T-helper 17 cell (primary cell): ENCODE results near the gene FOXO3. TPM values are rescaled to one million over a fixed set of nuclear protein-coding genes. Genes with fewer than 3 reads are reported as not detected.
"Not testable (repeated sequence)": the region's sequence is repeated elsewhere in the genome, so short reads cannot be mapped to it uniquely, and the experiment has no call there.

Experiments
- ATAC-seq: fragments of 150-1000 bp; cut with Tn5 transposase; 2 replicates; pipeline ENCODE4 v1.10.0; 2021; ENCODE audit warnings: mild to moderate bottlenecking, moderate library complexity
- DNase-seq, 3 donors: peaks; one replicate each; pipeline versions ENCODE4 v3.0.0 to v3.0.0-alpha.2; 2020 to 2021
- H3K9me3 ChIP-seq: one replicate; pipeline ENCODE4 v1.7.0; 2013; ENCODE audit warnings: low read length, mild to moderate bottlenecking; ENCODE audit not compliant: control insufficient read depth, poor library complexity, severe bottlenecking
- H3K27ac Mint-ChIP-seq: one replicate; pipeline ENCODE4 v1.8.0; 2022; ENCODE audit warnings: mild to moderate bottlenecking, moderate library complexity, mixed read lengths
- H3K27me3 Mint-ChIP-seq: one replicate; pipeline ENCODE4 v1.8.0; 2022; ENCODE audit warnings: mixed read lengths
- H3K36me3 Mint-ChIP-seq: one replicate; pipeline ENCODE4 v1.8.0; 2022; ENCODE audit warnings: low read depth, mixed read lengths
- H3K4me1 Mint-ChIP-seq: one replicate; pipeline ENCODE4 v1.8.0; 2022; ENCODE audit warnings: mild to moderate bottlenecking, mixed read lengths
- H3K4me3 Mint-ChIP-seq: one replicate; pipeline ENCODE4 v1.8.0; 2022; ENCODE audit warnings: mild to moderate bottlenecking, moderate library complexity, mixed read lengths
- total RNA-seq, 4 donors: library from RNA in 2 of 4; stranded (reverse) in 2 of 4; gene quantifications; one replicate each; pipeline ENCODE4 v1.2.3 and lab custom pipeline; 2022 to 2026

Gene FOXO3
- total RNA-seq, 2 donors from 2014 or later = 22.6 to 34.1 TPM

DNA sequence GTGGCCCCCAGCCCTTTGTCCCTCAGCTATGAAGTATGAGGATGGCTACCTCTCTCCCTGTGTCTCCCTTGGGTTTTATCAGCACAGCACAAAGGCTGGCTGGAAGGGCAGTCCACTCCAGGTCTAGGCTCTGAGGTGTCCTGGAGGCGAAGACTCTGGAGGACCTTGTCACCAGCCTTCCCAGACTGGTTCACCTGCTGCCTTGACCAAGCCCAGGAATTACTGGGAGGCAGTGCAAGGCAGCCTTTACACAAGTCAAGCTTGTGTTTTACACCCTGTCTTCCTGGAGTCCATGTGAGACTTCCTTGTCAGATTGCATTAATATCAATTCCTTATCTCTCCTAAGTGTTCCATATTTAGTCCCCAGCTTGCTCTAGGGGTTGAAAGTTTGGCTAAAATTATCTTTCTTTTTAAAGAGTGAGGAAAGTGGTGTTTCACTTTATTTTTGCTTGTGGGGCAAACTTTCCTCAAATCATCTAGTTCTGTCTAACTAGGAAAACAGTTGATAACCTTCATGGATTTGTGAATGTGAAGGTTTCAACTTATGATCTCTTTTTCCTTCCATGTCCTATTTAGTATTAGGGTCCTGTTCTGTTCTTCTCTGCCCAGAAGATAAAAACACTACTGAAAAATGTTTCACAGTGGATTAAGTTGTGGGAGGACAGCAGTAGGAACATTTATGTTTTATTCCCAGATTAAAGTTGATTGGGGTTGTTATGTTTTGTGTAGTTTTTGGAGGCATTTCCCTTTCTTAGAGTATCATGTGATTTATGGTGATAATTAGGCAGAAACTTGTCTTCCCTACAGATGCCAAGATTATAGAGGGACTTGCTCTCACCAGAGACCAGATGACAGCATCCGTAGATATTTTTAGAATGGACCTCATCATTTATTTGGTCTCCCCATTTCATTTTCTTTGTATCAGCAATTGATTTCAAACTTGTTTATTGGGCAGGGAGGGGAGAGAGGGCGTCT lies 114.8 kb downstream of the FOXO3 start:
- DNase-seq (no peak), ATAC-seq (no peak)
- H3K36me3 Mint-ChIP-seq = peaks cover 6% of the 10 kb centered on the region
- no peak overlapping the region for H3K27ac Mint-ChIP-seq
- no peak overlapping the region for H3K4me3 Mint-ChIP-seq
- peaks cover 36% of the 10 kb centered on the region for H3K4me1 Mint-ChIP-seq
- no peaks in the 10 kb centered on the region for H3K9me3 ChIP-seq
- H3K27me3 Mint-ChIP-seq = no peaks in the 10 kb centered on the region

DNA sequence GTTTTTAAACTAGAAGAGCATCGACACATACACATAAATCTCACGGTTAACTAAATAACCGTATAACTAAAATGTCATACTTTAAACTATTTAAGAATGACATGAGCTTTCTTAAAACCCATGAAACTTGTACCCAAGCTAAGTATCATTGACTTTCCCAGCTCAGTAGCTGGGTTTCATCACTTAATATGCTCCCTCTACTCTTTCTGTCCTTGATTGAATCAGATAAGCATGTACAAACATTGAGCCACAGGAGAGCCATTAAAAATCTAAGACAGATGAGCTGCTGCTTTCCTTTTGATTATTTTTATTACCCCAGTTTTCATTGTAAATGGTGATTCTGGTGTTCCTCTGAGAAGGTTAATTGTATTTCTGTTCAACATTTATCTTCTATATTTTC lies 115.8 kb downstream of the FOXO3 start:
- H3K9me3 ChIP-seq = no peaks in the 10 kb centered on the region
- no peaks in the 10 kb centered on the region for H3K27me3 Mint-ChIP-seq
- H3K36me3 Mint-ChIP-seq = peaks cover 6% of the 10 kb centered on the region
- peaks cover 35% of the 10 kb centered on the region for H3K4me1 Mint-ChIP-seq
- no peak overlapping the region for H3K4me3 Mint-ChIP-seq
- no peak overlapping the region for H3K27ac Mint-ChIP-seq
- no peak for ATAC-seq
- DNase-seq = no peak

DNA sequence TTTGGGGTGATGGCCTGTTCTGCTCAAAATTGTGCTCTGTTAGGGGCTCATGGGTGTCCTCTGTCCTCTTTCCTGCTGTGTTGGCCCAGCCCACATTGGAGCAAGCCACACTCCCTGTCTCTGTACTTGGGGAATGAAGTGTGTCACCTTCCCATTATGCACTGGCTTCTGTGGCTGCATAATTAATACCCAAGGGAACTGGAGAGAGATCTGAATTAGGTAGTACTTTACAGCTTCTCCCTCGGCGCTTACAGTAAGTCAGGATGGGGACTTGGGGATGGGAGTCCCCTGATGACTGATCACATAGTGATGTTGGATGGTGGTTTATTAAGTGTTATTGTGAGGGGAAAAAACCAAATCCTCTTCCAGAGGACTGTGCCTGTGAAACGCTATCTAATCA lies 116.6 kb downstream of the FOXO3 start:
- DNase-seq (no peak), ATAC-seq (no peak)
- no peak overlapping the region for H3K27ac Mint-ChIP-seq
- H3K9me3 ChIP-seq = no peaks in the 10 kb centered on the region
- no peaks in the 10 kb centered on the region for H3K27me3 Mint-ChIP-seq
- no peak overlapping the region for H3K4me3 Mint-ChIP-seq
- H3K4me1 Mint-ChIP-seq = peaks cover 39% of the 10 kb centered on the region
- peaks cover 6% of the 10 kb centered on the region for H3K36me3 Mint-ChIP-seq

DNA sequence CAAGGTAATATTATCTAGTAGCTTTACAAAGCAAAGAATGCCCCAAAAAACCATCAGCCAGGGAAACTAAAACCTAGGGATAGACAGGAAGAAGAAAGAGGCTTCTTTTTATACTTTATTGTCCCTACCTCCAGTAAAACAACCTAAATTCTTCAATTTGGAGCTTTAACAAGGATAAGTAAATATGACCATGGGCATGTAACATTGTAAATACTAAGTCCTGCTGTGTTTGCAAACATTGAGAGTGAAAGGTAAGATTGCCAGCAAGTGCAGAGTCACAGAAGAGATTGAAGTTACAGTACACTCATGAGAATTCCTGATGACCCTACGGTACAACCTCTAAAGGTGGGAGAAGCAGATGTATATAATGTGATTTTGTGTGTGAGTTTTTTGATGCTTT lies 117.2 kb downstream of the FOXO3 start:
- Mint-ChIP-seq H3K27me3 (no peaks in the 10 kb centered on the region), H3K4me3 (no peak overlapping the region), H3K27ac (no peak overlapping the region), H3K36me3 (peaks cover 5% of the 10 kb centered on the region), H3K4me1 (peaks cover 35% of the 10 kb centered on the region)
- H3K9me3 ChIP-seq = no peaks in the 10 kb centered on the region
- no peak for DNase-seq
- no peak for ATAC-seq

DNA sequence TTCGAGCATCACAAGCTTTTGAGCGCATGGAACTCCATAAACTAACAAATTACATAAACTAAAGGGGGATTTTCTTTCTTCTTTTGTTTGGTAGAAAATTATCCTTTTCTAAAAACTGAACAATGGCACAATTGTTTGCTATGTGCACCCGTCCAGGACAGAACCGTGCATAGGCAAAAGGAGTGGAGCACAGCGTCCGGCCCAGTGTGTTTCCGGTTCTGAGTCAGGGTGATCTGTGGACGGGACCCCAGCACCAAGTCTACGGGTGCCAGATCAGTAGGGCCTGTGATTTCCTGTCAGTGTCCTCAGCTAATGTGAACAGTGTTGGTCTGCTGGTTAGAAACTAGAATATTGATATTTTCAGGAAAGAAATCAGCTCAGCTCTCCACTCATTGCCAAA lies 119.6 kb downstream of the FOXO3 start:
- H3K9me3 ChIP-seq, H3K27ac Mint-ChIP-seq, H3K27me3 Mint-ChIP-seq, DNase-seq, ATAC-seq, H3K4me3 Mint-ChIP-seq, H3K36me3 Mint-ChIP-seq: not testable (repeated sequence)
- peaks cover 25% of the 10 kb centered on the region for H3K4me1 Mint-ChIP-seq

DNA sequence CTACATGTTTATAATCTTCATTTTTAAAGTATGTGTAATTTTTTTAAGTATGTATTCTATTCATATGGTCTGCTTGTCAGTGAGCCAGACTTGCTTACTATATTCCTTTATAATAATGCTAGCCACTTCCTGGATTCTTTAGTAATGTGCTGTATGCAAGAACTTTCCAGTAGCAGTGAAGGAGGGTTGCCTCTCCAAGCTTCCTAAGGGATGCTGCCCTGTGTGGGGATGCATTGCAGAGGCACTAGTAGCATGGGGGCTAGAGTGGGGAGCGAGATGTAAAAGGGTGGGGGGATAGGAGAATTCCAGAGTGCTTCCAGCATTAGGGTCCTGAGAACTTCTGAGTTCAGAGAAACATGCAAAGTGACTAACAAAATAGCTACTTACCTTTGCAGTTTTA lies 121.0 kb downstream of the FOXO3 start:
- Mint-ChIP-seq H3K4me1 (peaks cover 19% of the 10 kb centered on the region), H3K27ac (peak overlapping the region; percentile 39)
- not testable (repeated sequence) for DNase-seq, H3K36me3 Mint-ChIP-seq, ATAC-seq, H3K4me3 Mint-ChIP-seq, H3K9me3 ChIP-seq, H3K27me3 Mint-ChIP-seq

DNA sequence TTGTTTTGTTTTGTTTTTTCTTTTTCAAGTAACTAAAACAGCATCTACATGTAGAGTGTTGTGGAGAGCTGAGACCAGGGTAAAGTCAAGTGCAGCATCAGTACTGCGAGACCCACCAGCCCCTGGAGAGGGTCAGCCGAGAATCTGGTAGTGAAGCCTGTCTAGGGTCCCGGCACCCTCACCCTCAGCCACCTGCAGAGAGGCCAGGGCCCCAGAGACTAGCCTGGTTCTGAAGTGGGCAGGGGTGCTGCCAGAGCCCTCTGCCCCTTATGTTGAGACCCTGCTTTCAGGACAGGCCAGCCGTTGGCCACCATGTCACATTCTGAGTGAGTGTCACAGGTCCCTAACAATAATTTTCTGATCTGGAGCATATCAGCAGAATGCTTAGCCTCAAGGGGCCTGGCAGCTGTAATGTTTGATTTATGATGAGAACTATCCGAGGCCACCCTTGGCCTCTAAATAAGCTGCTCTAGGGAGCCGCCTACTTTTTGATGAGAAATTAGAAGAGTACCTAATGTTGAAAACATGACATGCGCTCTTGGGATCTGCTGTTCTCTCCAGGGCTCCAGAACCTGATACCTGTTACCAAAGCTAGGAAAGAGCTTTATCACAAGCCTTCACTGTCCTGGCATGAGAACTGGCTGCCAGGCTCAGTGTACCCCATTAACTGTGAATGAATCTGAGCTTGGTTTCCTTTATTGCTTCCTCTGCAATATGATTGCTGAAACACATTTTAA lies 121.8 kb downstream of the FOXO3 start:
- peaks cover 15% of the 10 kb centered on the region for H3K4me1 Mint-ChIP-seq
- not testable (repeated sequence) for ATAC-seq, H3K36me3 Mint-ChIP-seq, H3K9me3 ChIP-seq, H3K4me3 Mint-ChIP-seq, H3K27ac Mint-ChIP-seq, H3K27me3 Mint-ChIP-seq, DNase-seq

DNA sequence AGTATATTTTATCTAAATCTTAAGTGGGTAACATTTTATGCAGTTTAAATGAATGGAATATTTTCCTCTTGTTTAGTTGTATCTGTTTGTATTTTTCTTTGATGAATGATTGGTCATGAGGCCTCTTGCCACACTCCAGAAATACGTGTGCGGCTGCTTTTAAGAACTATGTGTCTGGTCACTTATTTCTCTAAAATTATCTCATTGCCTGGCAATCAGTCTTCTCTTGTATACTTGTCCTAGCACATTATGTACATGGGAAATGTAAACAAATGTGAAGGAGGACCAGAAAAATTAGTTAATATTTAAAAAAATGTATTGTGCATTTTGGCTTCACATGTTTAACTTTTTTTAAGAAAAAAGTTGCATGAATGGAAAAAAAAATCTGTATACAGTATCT lies 123.3 kb downstream of the FOXO3 start:
- not testable (repeated sequence) for H3K27me3 Mint-ChIP-seq, H3K36me3 Mint-ChIP-seq, ATAC-seq, H3K4me1 Mint-ChIP-seq, H3K9me3 ChIP-seq, DNase-seq, H3K4me3 Mint-ChIP-seq, H3K27ac Mint-ChIP-seq

DNA sequence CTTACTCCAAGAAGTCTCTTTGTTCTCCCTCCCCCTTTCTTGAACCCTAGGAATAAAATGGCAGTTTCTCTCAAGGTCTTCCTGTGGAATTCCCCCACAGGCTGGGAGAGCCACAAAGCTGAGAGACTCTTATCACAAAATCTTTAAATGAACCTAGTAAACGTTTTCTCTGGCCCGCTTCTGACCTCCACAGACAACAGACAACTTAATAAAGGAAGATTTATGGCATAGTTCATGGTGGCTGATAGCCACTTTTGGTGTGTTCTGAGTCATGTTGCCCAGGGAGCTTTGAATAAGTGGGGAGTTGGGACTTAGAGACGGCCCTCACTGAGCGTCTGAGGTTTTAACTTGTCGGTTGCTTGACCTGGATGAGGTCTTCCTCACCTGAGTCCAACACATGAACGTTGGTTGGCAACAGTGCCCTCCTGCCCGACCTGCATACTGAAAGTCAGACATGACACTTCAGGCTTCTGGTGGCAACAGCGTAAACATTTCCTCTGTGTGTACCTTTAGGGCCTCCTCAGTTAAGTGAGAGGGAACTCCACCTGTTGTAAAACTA lies 124.1 kb downstream of the FOXO3 start:
- Mint-ChIP-seq H3K27me3 (no peaks in the 10 kb centered on the region), H3K4me3 (no peak overlapping the region), H3K36me3 (peaks cover 9% of the 10 kb centered on the region), H3K4me1 (peaks cover 10% of the 10 kb centered on the region), H3K27ac (no peak overlapping the region)
- no peaks in the 10 kb centered on the region for H3K9me3 ChIP-seq
- peak; percentile 39 for ATAC-seq
- no peak for DNase-seq

DNA sequence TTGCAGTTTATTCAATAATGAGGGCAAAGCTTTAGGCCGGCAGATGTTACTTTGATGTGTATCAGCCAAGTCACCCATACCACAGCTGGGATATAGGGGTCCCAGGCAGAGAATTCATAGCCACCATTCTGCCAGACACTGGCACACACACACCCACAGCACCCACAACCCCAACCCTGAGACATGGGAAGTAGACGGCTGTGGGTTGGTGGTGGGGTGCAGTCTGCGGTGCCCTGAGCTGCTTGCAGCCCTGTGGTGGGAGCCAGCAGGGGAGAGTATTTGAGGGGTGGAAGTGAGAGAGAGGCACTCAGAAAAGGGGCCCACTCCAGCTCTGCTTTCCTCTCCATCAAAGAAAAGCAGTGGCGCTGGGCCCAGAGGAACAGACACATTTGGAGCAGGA lies 125.3 kb downstream of the FOXO3 start:
- no peak for ATAC-seq
- H3K9me3 ChIP-seq = no peaks in the 10 kb centered on the region
- H3K4me1 Mint-ChIP-seq = peaks cover 16% of the 10 kb centered on the region
- no peak overlapping the region for H3K4me3 Mint-ChIP-seq
- H3K27me3 Mint-ChIP-seq = no peaks in the 10 kb centered on the region
- H3K27ac Mint-ChIP-seq = no peak overlapping the region
- no peak for DNase-seq
- peaks cover 4% of the 10 kb centered on the region for H3K36me3 Mint-ChIP-seq

DNA sequence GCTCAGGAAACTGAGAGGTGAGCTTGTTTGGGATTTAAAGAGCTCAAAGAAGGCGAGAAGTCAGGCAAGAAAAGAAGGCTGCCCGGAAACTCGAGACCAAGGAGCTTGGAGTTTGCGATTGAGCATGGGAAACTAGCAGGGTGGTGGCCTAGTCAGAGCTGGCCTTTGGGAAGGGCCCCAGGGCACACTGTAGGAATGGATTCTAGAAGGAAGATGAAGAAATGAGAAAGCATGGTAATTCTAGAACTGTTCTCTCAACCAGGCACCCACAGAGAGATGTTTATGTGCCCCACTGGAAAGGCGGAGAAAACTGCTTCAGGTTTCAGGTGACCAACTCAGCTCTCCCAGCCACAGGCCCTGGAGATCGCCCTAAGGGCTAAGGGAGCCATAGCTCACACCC lies 126.2 kb downstream of the FOXO3 start:
- peaks cover 14% of the 10 kb centered on the region for H3K4me1 Mint-ChIP-seq
- H3K27me3 Mint-ChIP-seq = no peaks in the 10 kb centered on the region
- no peak for ATAC-seq
- H3K27ac Mint-ChIP-seq = no peak overlapping the region
- peaks cover 4% of the 10 kb centered on the region for H3K36me3 Mint-ChIP-seq
- no peaks in the 10 kb centered on the region for H3K9me3 ChIP-seq
- no peak overlapping the region for H3K4me3 Mint-ChIP-seq
- no peak for DNase-seq

DNA sequence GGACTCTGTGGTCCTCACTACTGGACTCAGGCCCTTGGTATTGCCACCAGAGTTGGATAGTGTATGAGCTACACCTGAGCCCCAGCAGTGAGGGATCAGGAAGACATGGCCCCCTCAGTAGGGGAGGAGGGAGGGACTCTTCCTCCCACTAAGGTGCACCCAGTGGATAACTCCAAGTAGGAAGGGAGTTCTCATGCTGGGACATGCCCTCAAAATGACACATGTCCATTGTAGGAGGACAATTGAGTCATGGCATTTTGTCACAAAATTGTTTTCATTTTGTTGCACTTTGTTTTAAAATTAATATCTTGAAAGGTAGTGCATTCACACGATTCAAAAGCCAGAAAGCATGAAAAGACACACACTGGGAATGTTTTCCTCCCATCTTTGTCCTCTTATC lies 127.2 kb downstream of the FOXO3 start:
- Mint-ChIP-seq H3K36me3 (peaks cover 4% of the 10 kb centered on the region), H3K4me3 (no peak overlapping the region), H3K27me3 (no peaks in the 10 kb centered on the region), H3K27ac (peak overlapping the region; percentile 21), H3K4me1 (peaks cover 12% of the 10 kb centered on the region)
- H3K9me3 ChIP-seq = no peaks in the 10 kb centered on the region
- DNase-seq = no peak
- ATAC-seq = no peak
